Adrenal gland (tissue), 5 donors: Measurements from ENCODE around the gene CRAT.

Source experiments
- POLR2A ChIP-seq, 2 donors: fragments of 450-650 bp; IDR thresholded peaks; one replicate each; pipeline ENCODE4 v1.6.1; 2017; ENCODE audit warnings: antibody characterized with exemption in 2 of 2, mild to moderate bottlenecking in 2 of 2, moderate library complexity in 1 of 2
- TF ChIP-seq, protein P1 (sequence below), 6 experiments: fragments of 450-650 bp in 4 of 6; fragments of 200-600 bp in 2 of 6; sonication (generic) in 1 of 6; IDR thresholded peaks; 1 replicate in 5 of 6; 2 replicates in 1 of 6; pipeline versions ENCODE4 v1.5.1 to v1.8.0; 2016 to 2021; ENCODE audit warnings: antibody characterized with exemption in 6 of 6, mild to moderate bottlenecking in 2 of 6, moderate library complexity in 1 of 6
- donor health status: DM: no; HTN: no; CAD: no.

DNA sequence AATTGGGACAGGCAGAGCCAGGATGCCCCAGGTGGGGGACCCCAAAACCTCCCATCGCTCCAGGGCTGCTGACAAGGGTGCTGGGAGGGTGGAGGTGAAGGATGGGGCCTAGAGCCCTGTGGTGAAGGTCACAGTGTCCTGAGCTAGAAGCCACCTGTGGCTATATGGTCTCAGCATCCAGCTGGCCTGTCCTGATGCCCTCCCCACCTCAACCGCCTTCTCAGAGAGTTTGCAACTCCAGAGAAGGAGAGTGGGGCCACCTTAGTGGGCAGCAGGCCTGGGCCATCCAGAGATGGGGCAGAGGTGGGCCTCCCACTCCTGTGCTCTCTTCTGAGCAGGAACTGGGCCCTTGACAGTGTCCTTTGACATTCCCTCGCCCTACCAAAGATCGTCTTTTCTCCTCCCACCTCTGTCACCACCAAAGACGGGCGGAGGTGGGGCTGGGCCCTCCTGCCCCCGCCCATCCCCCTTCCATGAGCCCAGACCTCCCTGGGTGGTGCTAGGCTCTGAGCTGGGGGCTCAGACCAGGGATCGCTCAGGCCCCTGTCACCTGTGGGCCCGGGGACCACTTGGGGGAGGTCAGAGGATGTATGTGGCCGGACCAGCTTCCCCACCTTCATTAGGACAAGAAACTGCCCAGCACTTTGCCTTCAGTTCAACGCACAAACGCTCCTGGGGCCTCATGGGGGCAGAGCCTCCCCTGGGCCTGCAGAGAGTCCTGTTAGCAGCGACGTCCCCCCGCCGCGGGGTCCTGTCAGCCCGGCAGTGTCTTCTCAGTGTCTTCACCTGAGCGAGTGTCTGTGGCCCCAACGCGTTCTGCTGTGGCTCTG, 39.7 kb downstream of the CRAT start:
- TF ChIP-seq, protein P1, sequence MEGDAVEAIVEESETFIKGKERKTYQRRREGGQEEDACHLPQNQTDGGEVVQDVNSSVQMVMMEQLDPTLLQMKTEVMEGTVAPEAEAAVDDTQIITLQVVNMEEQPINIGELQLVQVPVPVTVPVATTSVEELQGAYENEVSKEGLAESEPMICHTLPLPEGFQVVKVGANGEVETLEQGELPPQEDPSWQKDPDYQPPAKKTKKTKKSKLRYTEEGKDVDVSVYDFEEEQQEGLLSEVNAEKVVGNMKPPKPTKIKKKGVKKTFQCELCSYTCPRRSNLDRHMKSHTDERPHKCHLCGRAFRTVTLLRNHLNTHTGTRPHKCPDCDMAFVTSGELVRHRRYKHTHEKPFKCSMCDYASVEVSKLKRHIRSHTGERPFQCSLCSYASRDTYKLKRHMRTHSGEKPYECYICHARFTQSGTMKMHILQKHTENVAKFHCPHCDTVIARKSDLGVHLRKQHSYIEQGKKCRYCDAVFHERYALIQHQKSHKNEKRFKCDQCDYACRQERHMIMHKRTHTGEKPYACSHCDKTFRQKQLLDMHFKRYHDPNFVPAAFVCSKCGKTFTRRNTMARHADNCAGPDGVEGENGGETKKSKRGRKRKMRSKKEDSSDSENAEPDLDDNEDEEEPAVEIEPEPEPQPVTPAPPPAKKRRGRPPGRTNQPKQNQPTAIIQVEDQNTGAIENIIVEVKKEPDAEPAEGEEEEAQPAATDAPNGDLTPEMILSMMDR (IDR thresholded peaks at IDR 0.05): no peak
- TF ChIP-seq POLR2A (IDR thresholded peaks at IDR 0.05): no peak
